Measurements from ENCODE around the gene ANKRD33B. TPM values are rescaled to one million over a fixed set of nuclear protein-coding genes. Genes with fewer than 3 reads are reported as not detected.
A peak's percentile ranks its signal among the peaks of the same experiment; 100 is the strongest.

ANKRD33B gene
- total and polyA plus RNA-seq, 9 of the 15 experiments (the other 6 are each of a cell fraction or from before 2014, with no cell fraction given): 0.10 to 1.7 (median 0.40) TPM

GRCh38 chr5:10602031-10602806 is 38.3 kb downstream of the ANKRD33B start (continued):
- TF ChIP-seq AFF4 (CRISPR knock-in tag; IDR thresholded peaks at IDR 0.05): no peak
- TF ChIP-seq HMGXB4 (CRISPR knock-in tag; IDR thresholded peaks at IDR 0.05): no peak
- no peak for TF ChIP-seq ZFP36 (IDR thresholded peaks at IDR 0.05; ENCODE audit: low read depth, low read length, partially characterized antibody)
- 0 out of 4 replicates have a peak, but pooled peaks of 1 of the 2 experiments have one; percentile 23 for TF ChIP-seq ZNF639 (CRISPR knock-in tag; conservative IDR thresholded peaks at IDR 0.05 in 1 of 2, IDR thresholded peaks at IDR 0.05 in 1 of 2)
- no peak for TF ChIP-seq SIN3A (IDR thresholded peaks at IDR 0.05; ENCODE audit: borderline replicate concordance in 2 of 2, control insufficient read depth in 1 of 2, low read depth in 2 of 2, low read length in 2 of 2)
- no peak for TF ChIP-seq ZNF408 (CRISPR knock-in tag; IDR thresholded peaks at IDR 0.05; ENCODE audit: low read depth)
- TF ChIP-seq TAF7 (tag; IDR thresholded peaks at IDR 0.05): no peak
- no peak for TF ChIP-seq RBM25 (IDR thresholded peaks at IDR 0.05; ENCODE audit: low read depth, low read length, severe bottlenecking)
- TF ChIP-seq RFX1 (IDR thresholded peaks at IDR 0.05): no peak
- no peak for TF ChIP-seq CBFB (CRISPR knock-in tag; IDR thresholded peaks at IDR 0.05)
- no peak for TF ChIP-seq FOXO4 (CRISPR knock-in tag; IDR thresholded peaks at IDR 0.05)
- TF ChIP-seq PTRF (tag; IDR thresholded peaks at IDR 0.05): no peak
- no peak for TF ChIP-seq POLR2A (conservative IDR thresholded peaks at IDR 0.05)
- no peak for TF ChIP-seq NR1H2 (CRISPR knock-in tag; IDR thresholded peaks at IDR 0.05)
- peak; percentile 82 for TF ChIP-seq TEAD4 (IDR thresholded peaks at IDR 0.05; ENCODE audit: low read length)
- TF ChIP-seq TEAD4 (CRISPR knock-in tag; IDR thresholded peaks at IDR 0.05; ENCODE audit: borderline replicate concordance): no peak
- no peak for TF ChIP-seq MCM3 (IDR thresholded peaks at IDR 0.05)

Measured in K562 (cell line).